NK-92 (cell line): ENCODE data around the gene EDAR.

Experiments used
- DNase-seq: peaks from one replicate; lab custom pipeline; 2025; ENCODE audit not compliant: unreplicated experiment; lab: John Stamatoyannopoulos, UW

Gene EDAR

DNA sequence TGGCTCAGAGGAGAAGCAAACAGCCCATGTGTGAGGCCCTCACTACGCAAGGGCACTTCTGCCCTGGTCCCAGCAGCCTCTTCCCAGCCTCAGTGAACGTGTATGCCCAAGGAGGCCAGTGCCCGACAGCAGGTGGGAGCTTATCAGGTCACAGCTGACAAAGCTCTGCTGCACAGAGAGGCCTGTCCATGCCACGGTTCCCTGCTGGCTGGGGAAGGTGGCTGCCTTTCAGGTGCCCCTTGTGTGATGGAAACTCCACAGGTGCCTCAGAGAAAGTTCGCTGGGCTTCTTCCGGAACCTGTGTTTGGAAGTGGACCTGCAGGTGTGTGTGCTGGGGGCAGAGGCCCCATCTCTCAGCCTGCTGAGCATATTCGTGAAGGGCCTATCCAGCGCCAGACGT is 47.3 kb downstream of the EDAR start:
- DNase-seq: no peak

DNA sequence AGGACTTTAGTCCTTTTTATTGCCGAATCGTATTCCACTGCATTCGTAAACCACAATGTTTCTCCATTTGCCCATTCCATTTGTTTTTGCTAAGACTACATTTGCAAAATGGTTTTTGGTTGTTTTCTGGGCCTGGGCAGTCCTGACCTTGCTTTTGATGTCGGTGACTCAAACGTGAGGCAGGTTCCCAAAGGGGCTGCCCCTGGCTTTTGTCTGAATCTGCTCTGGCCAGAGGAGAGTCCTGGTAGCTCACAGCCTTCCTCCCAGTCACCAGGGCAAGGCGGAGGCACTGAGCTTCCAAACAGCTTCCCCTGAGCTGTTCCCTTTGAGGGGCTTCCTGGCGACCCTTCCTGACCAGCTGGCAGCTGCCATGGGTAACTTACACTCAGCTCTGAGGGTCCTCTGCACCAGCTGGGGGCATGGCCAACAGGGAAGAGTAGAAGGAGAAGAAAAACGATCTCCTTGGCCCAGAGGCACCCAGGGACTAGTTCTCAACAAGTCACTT is 47.8 kb downstream of the EDAR start:
- no peak for DNase-seq

DNA sequence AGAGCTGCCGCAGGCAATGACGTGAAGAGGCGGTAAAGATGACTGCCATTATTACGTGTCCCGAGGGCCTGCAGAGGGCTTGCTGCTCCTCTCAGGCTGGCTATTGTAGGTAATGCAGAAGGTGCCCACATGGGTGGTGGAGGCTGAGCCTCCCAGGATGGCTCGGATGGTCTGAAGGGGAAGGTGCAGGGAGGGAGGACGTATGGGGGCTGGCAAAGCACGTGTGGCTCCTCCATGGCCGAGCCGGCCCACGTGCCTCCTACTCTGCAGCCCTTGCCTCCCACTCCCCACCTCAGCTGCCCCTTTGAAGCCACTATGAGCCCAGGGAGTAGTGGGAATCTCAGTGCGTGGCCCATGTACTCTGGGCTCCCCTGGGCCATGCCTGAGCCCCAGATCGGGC is 48.9 kb downstream of the EDAR start:
- DNase-seq: no peak

DNA sequence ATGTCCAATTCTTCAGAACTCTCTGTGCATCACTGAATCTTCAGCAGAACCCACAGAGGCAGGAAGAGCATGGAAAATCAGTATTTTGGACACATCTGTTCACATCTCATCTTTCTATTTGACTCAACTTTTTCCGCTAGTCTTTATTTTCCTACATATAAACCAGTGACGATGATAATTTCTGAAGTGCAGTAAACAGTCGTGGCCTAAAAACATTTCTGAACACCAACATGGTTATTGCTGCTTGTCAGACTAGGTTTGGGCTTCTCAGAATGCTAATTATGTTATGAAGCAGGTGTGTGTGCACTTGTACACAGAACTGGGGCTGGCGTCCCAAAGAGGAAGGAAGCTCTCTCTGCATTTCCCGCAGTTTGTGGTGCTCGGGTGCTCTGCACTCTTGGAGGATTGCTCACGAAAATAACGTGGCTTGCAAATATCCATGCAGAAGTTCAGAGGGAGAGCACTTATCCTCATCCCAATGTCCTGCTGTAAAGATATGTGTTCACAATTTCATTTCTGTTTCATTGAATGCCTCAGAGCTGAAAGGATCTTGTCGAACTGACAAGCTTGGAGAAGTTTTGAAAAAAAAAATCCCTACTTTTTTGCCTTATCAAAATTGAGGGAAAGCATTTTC is 50.8 kb downstream of the EDAR start:
- no peak for DNase-seq

DNA sequence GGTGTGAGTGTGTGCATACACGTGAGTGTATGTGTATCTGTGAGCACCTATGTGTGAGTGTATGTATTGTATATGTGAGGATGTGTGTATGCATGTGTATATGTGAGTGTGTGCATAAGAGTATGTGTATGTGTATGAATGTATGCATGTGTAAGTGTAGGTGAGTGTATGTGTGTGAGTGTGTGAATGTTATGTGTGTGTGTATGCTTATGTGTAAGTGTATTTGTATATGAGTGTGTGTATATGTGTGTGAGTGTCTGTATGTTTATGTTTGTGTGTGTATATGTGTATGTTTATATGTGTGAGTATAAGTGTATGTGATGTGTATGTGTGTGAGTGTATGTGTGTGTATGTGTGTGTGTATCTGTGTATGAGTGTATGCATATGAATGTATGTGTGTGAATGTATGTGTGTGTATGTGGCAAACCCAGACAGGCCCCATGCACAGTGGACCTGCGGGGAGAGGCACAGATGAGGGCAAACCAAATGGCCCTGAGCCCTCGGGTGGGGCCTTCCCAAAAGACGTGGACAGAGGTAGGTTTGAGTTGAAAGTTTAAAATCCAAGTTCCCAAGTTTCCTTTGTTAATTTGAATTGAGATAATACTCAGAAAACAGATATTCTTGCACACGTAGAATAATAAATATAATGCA is 51.5 kb downstream of the EDAR start:
- no peak for DNase-seq

DNA sequence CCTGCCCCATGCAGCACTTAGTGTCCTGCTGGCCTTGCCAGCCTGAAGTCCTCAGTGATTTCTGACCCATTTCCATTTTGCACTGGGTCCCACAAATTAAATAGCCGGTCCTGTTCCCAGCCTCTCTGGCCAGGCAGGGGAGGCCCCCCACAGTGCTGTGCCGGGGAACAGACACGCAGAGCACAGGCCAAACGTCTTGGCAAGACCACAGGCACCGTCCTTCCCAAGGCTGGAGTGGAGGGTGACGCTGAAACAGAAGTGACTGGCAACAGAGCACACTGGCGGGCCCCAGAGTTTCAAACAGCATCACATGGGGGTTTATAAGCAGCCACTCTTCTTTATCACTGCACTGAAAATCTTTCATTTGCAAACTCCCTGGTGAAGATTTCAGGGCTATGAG is 52.2 kb downstream of the EDAR start:
- DNase-seq: no peak

DNA sequence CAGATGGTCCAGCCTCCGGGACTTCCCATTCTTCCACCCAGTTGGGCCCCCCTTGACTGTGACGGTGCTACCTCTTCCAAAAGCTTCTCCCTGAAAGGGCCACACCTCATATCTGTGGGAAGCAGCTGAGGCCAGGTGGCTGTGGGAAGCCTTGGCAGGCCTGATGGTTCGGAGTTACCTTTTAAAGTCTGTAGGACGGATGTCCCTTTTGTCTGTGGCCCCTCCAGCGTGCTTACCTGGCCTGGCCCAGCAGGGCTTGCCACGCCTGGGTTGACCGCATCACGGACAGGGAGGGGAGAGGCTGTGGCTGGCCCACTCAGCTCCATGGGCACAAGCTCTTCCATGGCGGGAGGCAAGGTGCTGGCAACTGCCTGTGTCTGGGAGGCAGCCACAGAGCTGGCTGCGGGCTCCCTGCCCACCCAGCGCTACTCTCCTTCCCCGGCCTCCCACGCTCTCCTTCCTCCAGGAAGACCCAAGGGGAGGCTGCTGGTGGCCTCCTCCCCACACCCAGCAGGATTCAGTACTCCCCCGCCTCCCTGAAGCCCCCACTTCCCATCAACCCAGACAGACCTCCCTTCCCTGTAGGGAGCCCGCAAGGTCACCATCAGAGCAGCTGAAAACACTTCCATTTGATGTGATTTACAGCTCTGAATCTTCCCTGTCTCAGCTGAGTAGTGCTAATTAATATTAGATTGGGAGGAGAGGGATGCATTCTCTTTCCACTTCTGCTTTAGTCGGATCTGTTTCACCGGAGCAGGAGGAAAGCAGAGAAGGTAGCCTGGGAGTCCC is 52.8 kb downstream of the EDAR start:
- no peak for DNase-seq

DNA sequence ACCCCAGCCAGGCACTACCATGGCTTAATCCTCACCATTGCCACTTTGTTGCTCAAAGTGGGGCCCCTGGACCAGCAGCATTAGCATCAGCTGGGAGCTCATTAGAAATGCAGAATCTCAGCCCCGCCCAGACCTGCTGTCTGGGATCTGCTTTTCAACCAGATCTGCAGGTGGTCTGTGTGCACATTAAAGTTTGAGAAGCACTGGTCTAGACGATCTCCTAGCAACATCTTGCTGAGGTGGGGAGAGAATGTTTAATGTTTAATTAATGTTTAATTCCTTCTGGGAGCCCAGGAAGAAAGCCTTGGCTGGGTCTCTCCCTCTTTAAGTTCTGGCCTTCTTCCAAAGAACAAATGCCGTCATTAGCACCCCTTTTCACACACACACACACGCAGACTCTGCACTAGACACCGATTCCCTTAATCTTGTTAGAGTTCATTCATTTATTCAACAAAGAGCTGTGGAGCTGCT is 53.7 kb downstream of the EDAR start:
- no peak for DNase-seq

DNA sequence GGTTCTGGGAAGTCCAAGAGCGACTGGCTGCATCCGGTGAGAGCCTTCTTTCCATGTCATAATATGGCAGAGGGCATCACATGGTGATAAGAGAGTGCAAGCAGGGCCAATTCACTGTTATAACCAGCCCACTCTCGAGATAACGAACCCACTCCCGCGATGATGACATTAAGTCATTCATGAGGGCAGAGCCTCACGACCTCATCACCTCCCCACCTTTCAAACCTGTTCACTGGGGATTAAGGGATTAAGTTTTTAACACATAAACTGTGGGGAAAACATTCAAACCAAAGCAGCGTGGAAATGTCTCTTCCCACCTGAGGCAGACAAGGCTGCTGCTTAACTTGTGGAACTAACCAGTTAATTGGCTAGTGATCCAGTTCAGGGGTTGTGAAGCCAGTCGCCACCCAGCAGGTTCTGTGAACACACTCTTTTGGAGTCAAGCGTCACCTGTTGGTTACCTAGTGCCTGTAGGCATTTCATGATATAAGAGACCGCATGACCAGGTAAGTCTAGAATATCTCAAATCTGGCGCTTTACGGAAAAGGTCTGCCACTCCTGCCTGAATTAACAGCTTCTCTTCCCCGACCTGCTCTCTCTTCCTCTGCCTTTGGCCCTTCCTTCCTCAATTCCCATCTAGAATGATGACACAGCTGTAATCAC is 54.3 kb downstream of the EDAR start:
- DNase-seq: no peak

DNA sequence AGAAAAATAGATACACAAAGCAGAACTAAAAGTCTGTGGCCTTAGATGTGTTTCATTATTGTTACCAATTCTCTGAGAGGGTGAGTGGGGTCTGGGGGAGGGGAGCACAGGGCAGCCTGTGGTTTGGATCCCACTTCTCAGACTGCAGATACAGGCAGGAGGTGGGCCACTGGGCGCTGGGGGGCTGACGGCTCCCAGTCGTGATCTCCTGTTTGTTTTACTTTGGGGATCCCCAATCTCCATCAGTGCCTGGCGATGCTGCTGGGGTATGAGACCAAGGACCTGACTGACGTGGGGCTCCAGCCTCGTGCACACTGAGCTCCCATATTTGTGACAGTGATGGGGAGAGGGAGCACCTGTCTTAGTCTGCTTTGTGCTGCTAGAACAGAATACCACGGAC is 54.9 kb downstream of the EDAR start:
- DNase-seq: no peak

DNA sequence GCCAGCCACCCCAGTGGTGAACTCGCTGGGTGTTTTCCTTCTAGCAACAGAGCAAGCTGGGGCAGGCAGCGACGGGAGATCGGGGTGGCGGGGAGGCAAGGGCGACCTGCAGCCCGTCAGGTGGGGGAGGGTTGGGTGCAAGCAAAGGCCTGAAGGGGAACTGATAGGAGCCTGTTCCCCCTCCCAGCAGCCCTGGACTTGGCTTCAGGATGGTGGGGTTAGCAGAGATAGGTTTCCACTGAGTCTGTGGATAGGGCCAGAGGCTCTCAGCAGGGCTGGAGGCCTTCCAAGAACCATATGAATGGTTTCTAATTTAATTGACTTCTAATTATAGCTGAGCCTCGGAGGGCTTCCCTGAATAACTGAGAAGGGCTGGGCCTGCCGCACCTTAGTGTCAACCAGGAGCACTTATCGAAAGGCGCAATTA is 55.3 kb downstream of the EDAR start:
- DNase-seq: no peak

DNA sequence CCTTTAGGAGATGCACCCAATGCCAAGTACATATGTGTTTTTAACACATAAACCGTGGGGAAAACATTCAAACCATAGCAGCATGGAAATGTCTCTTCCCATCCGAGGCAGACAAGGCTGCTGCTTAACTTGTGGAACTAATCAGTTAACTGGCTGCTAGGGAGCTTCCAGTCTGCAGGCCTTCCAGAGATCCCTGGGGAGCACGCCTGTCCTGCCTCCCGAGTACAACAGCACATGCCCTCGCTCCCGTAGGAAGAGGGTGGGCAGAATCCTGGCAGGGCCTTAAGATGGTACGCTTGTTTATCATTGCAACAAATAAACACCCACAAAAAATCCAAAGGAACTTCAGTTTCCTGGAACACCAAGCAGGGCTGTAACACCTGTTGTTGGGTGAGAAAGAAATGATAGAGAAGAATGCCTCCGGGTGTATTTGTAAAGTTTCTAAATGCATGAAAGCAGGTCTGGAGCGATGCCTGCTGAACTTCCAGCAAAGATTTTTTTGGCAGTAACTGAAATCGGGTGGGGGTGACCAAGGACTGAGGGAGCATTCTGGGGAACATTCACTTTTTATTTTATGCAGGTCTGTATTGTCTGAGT is 56.2 kb downstream of the EDAR start:
- DNase-seq: no peak

DNA sequence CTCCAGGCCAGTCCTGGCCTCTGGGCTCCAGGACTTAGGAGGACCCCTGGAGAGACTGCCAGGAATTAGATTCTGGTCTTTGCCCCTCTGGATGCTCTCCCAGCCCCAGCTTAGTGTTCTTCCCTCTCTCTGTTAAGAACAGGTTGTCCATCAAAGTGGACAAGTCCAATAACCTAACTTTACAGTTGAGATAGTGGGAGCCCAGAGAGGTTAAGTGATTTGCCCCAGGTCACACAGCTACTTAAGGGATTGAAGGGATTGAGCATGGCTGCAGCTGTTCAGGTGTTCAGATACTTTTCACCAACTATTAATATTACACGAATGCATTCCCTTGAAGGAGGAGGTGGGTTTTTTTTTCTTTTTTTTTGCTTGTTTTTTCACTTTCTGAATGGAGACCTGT is 57.6 kb downstream of the EDAR start:
- no peak for DNase-seq

DNA sequence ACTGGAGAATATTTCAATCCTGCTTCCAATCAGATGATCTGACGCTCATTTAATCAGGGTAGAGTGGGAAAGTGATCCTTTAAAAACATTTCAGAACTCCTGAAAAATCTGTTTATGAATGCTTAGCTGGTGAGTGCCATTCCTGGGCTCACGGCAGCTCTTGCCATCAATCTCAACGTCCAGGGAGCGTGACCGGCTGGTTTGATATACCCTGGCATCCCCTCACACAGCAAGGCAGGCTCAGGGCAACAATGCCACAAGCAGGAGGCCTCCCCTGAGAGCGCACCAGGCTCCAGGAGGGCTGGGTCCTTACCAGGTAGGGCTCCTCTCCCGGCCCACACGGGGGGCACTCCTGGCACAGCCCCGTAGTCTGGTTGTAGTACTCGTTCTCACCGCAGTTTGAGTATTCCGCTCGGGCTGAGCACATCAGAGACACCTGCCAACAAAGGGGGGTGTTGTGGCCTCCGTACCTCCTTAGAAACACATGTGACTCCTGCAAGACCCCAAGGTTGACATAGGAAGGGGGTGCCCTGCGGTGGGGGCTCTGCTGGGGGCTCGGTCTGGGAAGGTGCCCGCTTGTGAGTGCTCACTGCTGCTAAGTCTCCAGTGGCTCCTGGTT is 59.1 kb downstream of the EDAR start:
- DNase-seq: no peak

DNA sequence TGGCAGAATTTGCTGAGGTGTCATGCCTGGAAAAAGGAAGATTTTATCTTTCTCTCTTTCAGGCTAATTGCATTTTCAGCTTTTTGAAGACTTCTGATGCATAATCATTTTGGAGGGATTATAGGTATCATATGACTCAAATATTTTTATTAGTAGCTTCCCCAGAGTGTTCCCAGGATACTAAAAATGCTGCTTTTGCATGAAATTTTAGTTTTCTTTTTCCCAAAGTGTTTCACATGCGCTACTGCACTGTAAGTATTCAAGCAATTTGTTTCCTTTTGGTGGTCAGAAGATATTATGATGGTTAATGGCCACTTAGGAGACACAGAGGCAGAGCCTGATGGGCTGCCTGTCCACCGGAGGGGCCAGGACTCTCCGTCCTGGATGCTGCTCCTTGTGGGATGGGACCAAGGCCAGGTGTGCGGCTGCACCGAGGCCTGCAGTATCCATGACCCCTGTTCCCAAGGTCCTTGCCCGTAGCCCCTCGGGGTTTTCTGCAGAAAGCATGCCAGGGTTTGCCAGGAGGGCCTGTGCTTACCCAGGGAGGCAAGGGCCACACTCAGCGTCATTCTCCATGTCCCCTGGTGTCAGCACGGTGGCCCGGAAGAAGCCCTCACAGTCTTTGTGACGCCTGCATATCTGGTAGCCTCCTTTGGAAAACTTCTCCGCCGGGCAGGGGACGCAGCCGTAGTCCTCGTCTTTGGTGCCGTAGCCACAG is 60.2 kb downstream of the EDAR start:
- no peak for DNase-seq

DNA sequence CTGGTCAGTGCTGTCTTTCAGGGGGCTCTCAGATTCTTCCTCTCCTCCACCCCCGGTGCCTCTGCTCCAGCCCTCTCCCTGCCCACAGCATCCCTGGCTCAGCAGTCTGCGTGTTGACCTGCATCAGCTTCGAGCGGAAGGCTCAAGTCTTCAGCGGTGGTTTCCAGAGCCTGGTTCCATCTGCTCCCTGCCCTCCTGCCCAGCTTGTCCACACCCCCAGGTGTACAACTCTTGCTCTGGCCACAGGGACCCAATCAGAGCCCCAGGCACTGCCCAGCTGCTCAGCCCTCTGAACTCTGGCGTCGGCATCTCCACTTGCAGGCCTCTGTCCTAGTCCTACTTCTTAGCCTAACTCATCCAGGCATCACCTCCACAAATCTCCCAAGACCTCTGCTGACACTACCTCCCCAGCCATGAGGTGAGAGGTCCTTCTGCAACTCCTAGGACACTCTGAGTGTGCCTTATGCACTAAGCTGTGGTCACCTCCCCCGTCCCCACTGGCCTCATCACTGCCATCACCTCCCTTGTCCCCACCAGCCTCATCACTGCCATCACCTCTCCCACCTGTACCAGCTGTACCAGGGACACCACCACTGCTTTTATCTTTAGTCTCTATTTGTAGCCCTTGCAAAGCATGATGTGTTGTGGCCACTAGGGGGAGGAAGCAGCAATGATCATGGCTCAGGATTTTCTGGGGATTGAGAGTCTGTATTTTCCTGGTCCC is 60.9 kb downstream of the EDAR start:
- no peak for DNase-seq

DNA sequence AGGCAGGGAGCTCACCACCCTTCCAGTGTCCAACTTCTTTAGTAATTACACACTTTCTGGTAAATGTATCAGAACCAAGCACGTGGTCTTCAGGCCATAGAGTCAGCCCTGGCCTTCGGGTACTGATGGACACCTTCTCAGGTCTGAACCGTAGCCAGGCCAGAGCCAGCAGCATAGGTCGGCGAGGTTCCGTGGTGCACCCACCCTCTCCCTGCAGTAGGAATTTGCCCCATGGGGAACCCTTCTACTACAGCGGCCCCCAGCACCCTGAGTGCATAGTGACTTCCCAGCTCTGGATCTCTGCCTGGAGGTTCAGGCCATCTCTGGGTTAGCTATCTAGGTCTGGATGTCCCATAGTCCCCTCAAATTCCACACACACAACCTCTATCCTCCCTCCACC is 61.6 kb downstream of the EDAR start:
- DNase-seq: no peak

DNA sequence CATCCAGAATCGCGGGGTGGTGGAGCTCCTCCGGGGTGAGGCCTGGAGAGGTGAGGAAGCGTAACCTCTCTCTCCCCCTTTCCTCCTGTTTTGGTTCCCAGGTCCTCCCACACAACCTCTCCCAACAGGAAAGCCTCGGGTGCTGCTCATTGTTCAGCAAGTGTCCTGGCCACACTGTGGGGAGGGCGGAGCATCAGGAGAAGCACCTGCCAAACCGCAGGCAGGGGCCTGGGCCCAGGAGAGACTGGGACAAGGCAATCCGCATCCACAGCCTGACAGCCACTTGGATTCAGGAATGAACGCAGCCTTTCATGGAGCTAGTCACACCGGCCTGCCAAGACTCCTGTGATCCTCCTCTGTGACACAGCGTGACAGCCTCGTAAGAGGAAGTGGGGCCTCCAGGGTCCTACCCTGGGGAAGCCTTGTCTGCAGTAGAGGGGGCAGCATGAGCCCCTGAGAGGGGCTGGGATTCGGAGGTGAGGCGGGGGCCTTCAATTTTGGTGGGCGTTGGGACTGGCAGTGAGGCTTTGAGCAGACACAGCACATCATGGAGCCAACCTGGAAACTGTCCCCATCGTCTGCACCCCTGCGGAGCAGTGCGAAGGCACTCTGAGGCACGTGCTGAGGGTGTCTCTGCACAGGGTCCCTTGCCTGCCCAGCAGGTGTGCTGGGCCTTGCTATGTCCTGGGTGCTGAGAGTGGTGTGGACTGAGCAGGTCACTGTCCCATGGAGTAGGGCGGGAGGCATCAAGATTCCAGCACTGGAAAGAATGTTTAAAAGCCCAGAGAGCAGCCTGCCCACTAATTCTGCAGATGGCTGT is 62.2 kb downstream of the EDAR start:
- DNase-seq: no peak

DNA sequence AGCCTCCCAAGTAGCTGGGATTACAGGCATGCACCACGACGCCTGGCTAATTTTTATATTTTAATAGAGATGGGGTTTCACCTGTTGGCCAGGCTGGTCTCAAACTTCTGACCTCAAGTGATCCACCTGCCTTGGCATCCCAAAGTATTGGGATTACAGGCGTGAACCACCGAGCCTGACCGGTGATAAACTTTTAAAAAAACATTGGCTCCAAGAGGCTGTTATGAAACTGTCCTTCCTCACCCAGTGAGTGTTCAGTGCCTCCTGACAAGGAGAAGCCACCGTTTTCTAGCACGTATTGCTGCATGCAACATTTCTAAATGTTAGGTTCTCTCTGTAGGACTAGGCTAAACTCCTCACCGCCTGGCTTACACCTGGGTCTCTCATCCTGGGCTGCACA is 63.3 kb downstream of the EDAR start:
- no peak for DNase-seq
